A375 (cell line): ENCODE data around the gene SUGCT. TPM values are rescaled to one million over a fixed set of nuclear protein-coding genes. Genes with fewer than 3 reads are reported as not detected.

ENCODE experiments used
- small RNA-seq: library from RNA; depleted of rRNA; stranded (forward); fragments of <200 nt; gene quantifications from one replicate; pipeline ENCODE3, GENCODE V24; 2014
- total RNA-seq: library from RNA; depleted of rRNA; stranded (reverse); fragments of >200 nt; shearing (Covaris generic); gene quantifications from 2 replicates; pipeline ENCODE4 v1.2.3, GENCODE V29; 2014; rRNA removed

The SUGCT gene
- total RNA-seq: 5.6 and 6.8 TPM in 2 replicates

DNA sequence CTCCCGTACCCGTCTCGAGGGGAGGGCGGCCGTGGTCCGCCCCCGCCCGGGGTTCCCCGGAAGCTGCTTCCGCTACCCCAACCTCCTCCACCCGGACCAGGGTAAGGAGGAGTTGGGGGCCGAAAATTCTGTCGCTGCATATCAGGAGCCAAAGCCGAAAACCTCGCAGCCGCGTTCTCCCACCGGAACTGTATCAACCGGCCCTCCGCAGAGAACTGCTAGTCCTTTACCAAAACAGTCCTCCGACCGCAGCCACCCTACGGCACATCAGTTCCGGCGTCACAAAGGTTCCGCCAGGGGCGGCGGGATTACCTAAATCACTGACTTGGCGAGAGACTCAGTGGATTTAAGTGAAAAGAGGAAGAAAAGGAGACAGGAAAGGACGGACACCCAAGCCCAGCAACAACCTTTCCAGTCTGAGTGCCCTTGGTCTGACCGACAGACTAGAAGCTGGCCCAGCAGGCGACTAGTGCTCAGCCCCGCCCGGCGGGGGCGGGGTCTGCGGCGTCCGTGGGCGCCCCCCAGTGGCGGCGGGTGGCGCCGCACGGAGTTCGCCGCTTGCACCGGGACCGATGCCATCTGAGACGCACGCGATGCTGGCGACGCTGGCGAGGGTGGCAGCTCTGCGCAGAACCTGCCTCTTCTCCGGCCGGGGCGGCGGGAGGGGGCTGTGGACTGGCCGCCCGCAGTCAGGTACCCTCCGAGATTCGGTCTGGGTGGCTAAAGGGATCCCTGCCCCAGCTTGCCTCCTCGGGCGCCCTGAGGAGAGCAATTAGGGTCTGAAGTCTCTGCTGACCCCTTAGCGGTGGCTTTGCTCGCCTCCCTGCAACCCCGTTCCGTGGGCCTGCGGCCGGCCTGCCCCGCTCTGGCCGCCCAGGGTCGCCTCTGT, at the start of gene SUGCT, which contains the start of gene MPLKIP:
Gene SUGCT (plus strand): TSS at position 578 of the 889 bp plus-strand sequence.
Gene MPLKIP (minus strand): TSS at position 195 of the 889 bp plus-strand sequence. CDS start 55 bp downstream, at position 140.

Small RNAs within 50 kb of the gene (small RNA-seq; reads per million reads assigned to genes)
- not detected for gene AC006023.1
- gene AC006023.2: not detected

Other genes starting within 250 kb of the SUGCT start
- 58.1 and 59.3 TPM in 2 replicates for gene CDK13, start 184.7 kb upstream of the SUGCT start, total RNA-seq
- 42.5 and 49.0 TPM in 2 replicates for gene MPLKIP, start 383 bp upstream of the SUGCT start, total RNA-seq